Measurements from ENCODE around the gene VARS1. TPM values are rescaled to one million over a fixed set of nuclear protein-coding genes. Genes with fewer than 3 reads are reported as not detected.

The VARS1 gene
- total and polyA plus RNA-seq, 2 experiments from 2014 or later = 71.2 to 137 TPM

GRCh38 chr6:31768363-31769257 lies 26.9 kb downstream of the VARS1 start:
- no peak overlapping the region for H3K27ac ChIP-seq (ENCODE audit: low read depth)
- H4K20me1 ChIP-seq (replicated peaks; ENCODE audit: insufficient read depth) = no peaks in the 10 kb centered on the region
- DNase-seq (ENCODE audit: low spot score) = no peak
- H3F3A ChIP-seq (replicated peaks; ENCODE audit: low read depth) = 0 out of 2 replicates have a peak, but pooled peaks cover 2% of the 10 kb centered on the region
- no peaks in the 10 kb centered on the region; the same call in 2 of the 3 replicates for H3K9me3 Mint-ChIP-seq
- H3K79me2 ChIP-seq (replicated peaks; ENCODE audit: insufficient read depth) = no peaks in the 10 kb centered on the region
- H3K4me3 ChIP-seq = no peak overlapping the region
- no peaks in the 10 kb centered on the region; the same call in 2 of the 3 replicates for H3K36me3 Mint-ChIP-seq (ENCODE audit: low read depth)
- no peaks in the 10 kb centered on the region for H3K27me3 ChIP-seq (ENCODE audit: insufficient read depth)
- peaks cover 19% of the 10 kb centered on the region for H3K27me3 Mint-ChIP-seq (ENCODE audit: insufficient read depth, low read depth, poor library complexity)
- no peak for ATAC-seq
- H3K4me2 ChIP-seq = no peak overlapping the region
- H3K27ac Mint-ChIP-seq = no peak overlapping the region
- peaks cover 18% of the 10 kb centered on the region for H3K4me1 Mint-ChIP-seq
- TF ChIP-seq REST (IDR thresholded peaks at IDR 0.05; ENCODE audit: unreplicated experiment) = no peak
- TF ChIP-seq JUNB (IDR thresholded peaks at IDR 0.05; ENCODE audit: unreplicated experiment) = no peak
- no peak for TF ChIP-seq NANOG (IDR thresholded peaks at IDR 0.05; ENCODE audit: borderline replicate concordance)
- TF ChIP-seq ZNF462 (CRISPR knock-in tag; IDR thresholded peaks at IDR 0.05) = no peak
- no peak for TF ChIP-seq EZH2 (IDR thresholded peaks at IDR 0.05; ENCODE audit: low read depth, unreplicated experiment)
- TF ChIP-seq CREB1 (CRISPR knock-in tag; IDR thresholded peaks at IDR 0.05; ENCODE audit: low read depth) = no peak
- no peak for TF ChIP-seq STAT1 (IDR thresholded peaks at IDR 0.05; ENCODE audit: unreplicated experiment)
- no peak for TF ChIP-seq ZNF331 (CRISPR knock-in tag; IDR thresholded peaks at IDR 0.05; ENCODE audit: low read depth)
- TF ChIP-seq POLR2AphosphoS5 (IDR thresholded peaks at IDR 0.05; ENCODE audit: low read depth) = no peak
- no peak for TF ChIP-seq ETS1 (IDR thresholded peaks at IDR 0.05)
- TF ChIP-seq ZNF114 (CRISPR knock-in tag; IDR thresholded peaks at IDR 0.05) = no peak
- TF ChIP-seq EZH2phosphoT487 (IDR thresholded peaks at IDR 0.05; ENCODE audit: unreplicated experiment) = no peak
- no peak for TF ChIP-seq CTCF (conservative IDR thresholded peaks at IDR 0.05; ENCODE audit: low read depth in 2 of 2)
- H3K4me1 ChIP-seq (ENCODE audit: insufficient read depth) = peaks cover 11% of the 10 kb centered on the region
- H2AFZ ChIP-seq = no peak overlapping the region
- no peaks in the 10 kb centered on the region for H3K9me2 ChIP-seq (ENCODE audit: insufficient read depth)
- no peaks in the 10 kb centered on the region for H3K36me3 ChIP-seq (ENCODE audit: insufficient read depth)
- no peak overlapping the region for H3K4me3 Mint-ChIP-seq

All from GM23338 (cell line).